ENCODE measurements around the gene TIMM23B. TPM values are rescaled to one million over a fixed set of nuclear protein-coding genes. Genes with fewer than 3 reads are reported as not detected.
"Not testable (repeated sequence)": the region's sequence is repeated elsewhere in the genome, so short reads cannot be mapped to it uniquely, and the experiment has no call there.

TIMM23B gene
- total and polyA plus RNA-seq, 2 donors from 2014 or later: 4.1 to 19.4 TPM

DNA sequence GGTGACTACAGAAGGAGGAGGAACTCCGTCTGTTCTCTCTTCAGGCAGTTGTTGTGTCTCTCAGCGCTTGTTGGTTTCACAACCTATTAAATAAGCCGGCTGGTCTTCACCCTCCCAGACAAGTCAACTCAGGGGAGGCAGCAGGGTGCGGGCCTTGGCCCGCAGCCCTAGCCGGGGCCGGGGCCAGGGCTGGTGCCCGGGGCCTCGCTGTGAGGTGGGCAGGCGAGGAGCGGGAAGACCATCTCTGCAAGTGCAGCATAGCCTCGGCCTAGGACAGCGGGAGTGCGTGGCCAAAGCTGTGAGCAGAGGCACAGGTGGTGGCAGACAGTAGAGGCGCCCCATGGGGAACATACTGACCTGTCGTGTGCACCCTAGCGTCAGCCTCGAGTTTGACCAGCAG is 46.5 kb downstream of the TIMM23B start, which contains the start of gene AGAP6:
Gene AGAP6 (plus strand): TSS at position 31 of the 400 bp plus-strand sequence. CDS start 310 bp downstream, at position 341.
- H3K27ac ChIP-seq (ENCODE audit: low read depth in 2 of 2, low read length in 2 of 2); H3K9ac ChIP-seq (ENCODE audit: low read length in 3 of 3); H3K4me1 ChIP-seq (ENCODE audit: control insufficient read depth in 2 of 3, insufficient read depth in 2 of 3, low read depth in 1 of 3, low read length in 3 of 3); H3K36me3 ChIP-seq (ENCODE audit: control insufficient read depth in 2 of 3, insufficient read depth in 3 of 3, low read length in 3 of 3); H3K9me3 ChIP-seq (ENCODE audit: control insufficient read depth in 2 of 3, insufficient read depth in 1 of 3, low read length in 3 of 3); intact Hi-C loops (cut with DNase I); DNase-seq; H3K4me3 ChIP-seq (ENCODE audit: low read length in 3 of 3); H3K27me3 ChIP-seq (ENCODE audit: control insufficient read depth, insufficient read depth, low read length); FAIRE-seq: not testable (repeated sequence)

GRCh38 chr10:49995321-49995720 is 53.5 kb downstream of the TIMM23B start:
- H3K27me3 ChIP-seq (ENCODE audit: control insufficient read depth, insufficient read depth, low read length); H3K9ac ChIP-seq (ENCODE audit: low read length in 3 of 3); H3K9me3 ChIP-seq (ENCODE audit: control insufficient read depth in 2 of 3, insufficient read depth in 1 of 3, low read length in 3 of 3); H3K36me3 ChIP-seq (ENCODE audit: control insufficient read depth in 2 of 3, insufficient read depth in 3 of 3, low read length in 3 of 3); FAIRE-seq; intact Hi-C loops (cut with DNase I); DNase-seq; H3K4me3 ChIP-seq (ENCODE audit: low read length in 3 of 3); H3K27ac ChIP-seq (ENCODE audit: low read depth in 2 of 2, low read length in 2 of 2); H3K4me1 ChIP-seq (ENCODE audit: control insufficient read depth in 2 of 3, insufficient read depth in 2 of 3, low read depth in 1 of 3, low read length in 3 of 3): not testable (repeated sequence)

- intact Hi-C loops (cut with DNase I); H3K4me3 ChIP-seq (ENCODE audit: low read length in 3 of 3); H3K36me3 ChIP-seq (ENCODE audit: control insufficient read depth in 2 of 3, insufficient read depth in 3 of 3, low read length in 3 of 3); H3K27ac ChIP-seq (ENCODE audit: low read depth in 2 of 2, low read length in 2 of 2); H3K27me3 ChIP-seq (ENCODE audit: control insufficient read depth, insufficient read depth, low read length); H3K9me3 ChIP-seq (ENCODE audit: control insufficient read depth in 2 of 3, insufficient read depth in 1 of 3, low read length in 3 of 3); FAIRE-seq; DNase-seq; H3K9ac ChIP-seq (ENCODE audit: low read length in 3 of 3); H3K4me1 ChIP-seq (ENCODE audit: control insufficient read depth in 2 of 3, insufficient read depth in 2 of 3, low read depth in 1 of 3, low read length in 3 of 3): not testable (repeated sequence)
Measured at GRCh38 chr10:50014024-50014423, 72.2 kb downstream of the TIMM23B start.

- H3K4me3 ChIP-seq (ENCODE audit: low read length in 3 of 3); H3K36me3 ChIP-seq (ENCODE audit: control insufficient read depth in 2 of 3, insufficient read depth in 3 of 3, low read length in 3 of 3); H3K9ac ChIP-seq (ENCODE audit: low read length in 3 of 3); intact Hi-C loops (cut with DNase I); H3K4me1 ChIP-seq (ENCODE audit: control insufficient read depth in 2 of 3, insufficient read depth in 2 of 3, low read depth in 1 of 3, low read length in 3 of 3); H3K27me3 ChIP-seq (ENCODE audit: control insufficient read depth, insufficient read depth, low read length); FAIRE-seq; DNase-seq; H3K27ac ChIP-seq (ENCODE audit: low read depth in 2 of 2, low read length in 2 of 2); H3K9me3 ChIP-seq (ENCODE audit: control insufficient read depth in 2 of 3, insufficient read depth in 1 of 3, low read length in 3 of 3): not testable (repeated sequence)
Measured at GRCh38 chr10:50015596-50016220, 73.9 kb downstream of the TIMM23B start.

DNA sequence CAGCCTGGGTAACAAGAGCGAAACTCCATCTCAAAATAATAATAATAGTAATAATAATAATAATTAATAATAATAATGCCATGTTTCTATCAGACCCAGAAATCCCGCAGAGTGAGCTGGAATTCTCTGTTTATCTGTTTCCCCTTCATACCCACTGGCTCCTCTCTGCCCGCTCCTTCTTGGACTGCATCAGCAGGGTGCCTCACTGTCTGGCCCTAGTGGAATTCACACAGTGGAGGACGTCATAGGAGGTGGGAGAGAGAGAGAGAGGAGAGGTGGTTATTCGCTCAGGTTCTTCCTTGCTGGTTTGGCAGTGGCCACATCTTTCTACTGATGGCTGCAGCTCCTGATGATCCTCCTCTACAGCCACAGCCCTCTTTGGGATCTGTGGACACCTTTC is 75.1 kb downstream of the TIMM23B start:
- H3K27me3 ChIP-seq (ENCODE audit: control insufficient read depth, insufficient read depth, low read length); H3K4me3 ChIP-seq (ENCODE audit: low read length in 3 of 3); H3K27ac ChIP-seq (ENCODE audit: low read depth in 2 of 2, low read length in 2 of 2); H3K4me1 ChIP-seq (ENCODE audit: control insufficient read depth in 2 of 3, insufficient read depth in 2 of 3, low read depth in 1 of 3, low read length in 3 of 3); H3K9me3 ChIP-seq (ENCODE audit: control insufficient read depth in 2 of 3, insufficient read depth in 1 of 3, low read length in 3 of 3); FAIRE-seq; DNase-seq; H3K36me3 ChIP-seq (ENCODE audit: control insufficient read depth in 2 of 3, insufficient read depth in 3 of 3, low read length in 3 of 3); H3K9ac ChIP-seq (ENCODE audit: low read length in 3 of 3); intact Hi-C loops (cut with DNase I): not testable (repeated sequence)

GRCh38 chr10:50017646-50018045 is 75.8 kb downstream of the TIMM23B start:
- H3K9me3 ChIP-seq (ENCODE audit: control insufficient read depth in 2 of 3, insufficient read depth in 1 of 3, low read length in 3 of 3); H3K4me1 ChIP-seq (ENCODE audit: control insufficient read depth in 2 of 3, insufficient read depth in 2 of 3, low read depth in 1 of 3, low read length in 3 of 3); FAIRE-seq; H3K9ac ChIP-seq (ENCODE audit: low read length in 3 of 3); H3K27me3 ChIP-seq (ENCODE audit: control insufficient read depth, insufficient read depth, low read length); DNase-seq; H3K4me3 ChIP-seq (ENCODE audit: low read length in 3 of 3); intact Hi-C loops (cut with DNase I); H3K27ac ChIP-seq (ENCODE audit: low read depth in 2 of 2, low read length in 2 of 2); H3K36me3 ChIP-seq (ENCODE audit: control insufficient read depth in 2 of 3, insufficient read depth in 3 of 3, low read length in 3 of 3): not testable (repeated sequence)

- H3K4me3 ChIP-seq (ENCODE audit: low read length in 3 of 3); FAIRE-seq; H3K9me3 ChIP-seq (ENCODE audit: control insufficient read depth in 2 of 3, insufficient read depth in 1 of 3, low read length in 3 of 3); H3K27ac ChIP-seq (ENCODE audit: low read depth in 2 of 2, low read length in 2 of 2); DNase-seq; H3K36me3 ChIP-seq (ENCODE audit: control insufficient read depth in 2 of 3, insufficient read depth in 3 of 3, low read length in 3 of 3); H3K4me1 ChIP-seq (ENCODE audit: control insufficient read depth in 2 of 3, insufficient read depth in 2 of 3, low read depth in 1 of 3, low read length in 3 of 3); H3K27me3 ChIP-seq (ENCODE audit: control insufficient read depth, insufficient read depth, low read length); intact Hi-C loops (cut with DNase I); H3K9ac ChIP-seq (ENCODE audit: low read length in 3 of 3): not testable (repeated sequence)
Measured at GRCh38 chr10:50019279-50019678, 77.4 kb downstream of the TIMM23B start.

DNA sequence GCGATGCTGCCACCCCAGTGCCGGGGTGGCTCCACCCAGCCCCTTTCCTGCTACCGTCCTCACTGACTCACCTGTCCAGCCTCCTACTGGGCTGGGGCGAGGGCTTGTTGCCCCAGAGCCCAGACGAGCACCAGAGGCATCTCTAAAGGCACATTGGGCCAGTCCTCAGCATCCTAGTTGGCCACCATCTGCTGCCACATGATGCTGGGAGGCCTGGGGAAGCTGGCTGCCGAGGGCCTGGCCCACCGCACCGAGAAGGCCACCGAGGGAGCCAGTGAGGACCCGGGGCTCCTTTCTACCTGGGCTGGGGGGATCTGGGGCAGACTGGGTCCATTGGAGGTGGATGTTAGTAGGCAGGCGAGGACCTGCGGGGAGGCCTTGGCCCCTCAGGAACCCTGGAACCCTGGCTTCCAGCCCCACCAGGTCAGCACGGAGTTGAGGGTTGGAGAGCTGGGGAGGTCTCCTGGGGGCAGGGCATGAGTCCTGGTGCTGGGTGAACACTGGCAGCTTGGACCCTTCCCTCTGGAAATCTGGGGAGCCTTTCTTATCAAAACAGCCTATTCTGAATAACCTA is 78.7 kb downstream of the TIMM23B start:
- intact Hi-C loops (cut with DNase I); FAIRE-seq; H3K9ac ChIP-seq (ENCODE audit: low read length in 3 of 3); H3K36me3 ChIP-seq (ENCODE audit: control insufficient read depth in 2 of 3, insufficient read depth in 3 of 3, low read length in 3 of 3); H3K9me3 ChIP-seq (ENCODE audit: control insufficient read depth in 2 of 3, insufficient read depth in 1 of 3, low read length in 3 of 3); H3K4me3 ChIP-seq (ENCODE audit: low read length in 3 of 3); H3K27me3 ChIP-seq (ENCODE audit: control insufficient read depth, insufficient read depth, low read length); H3K4me1 ChIP-seq (ENCODE audit: control insufficient read depth in 2 of 3, insufficient read depth in 2 of 3, low read depth in 1 of 3, low read length in 3 of 3); DNase-seq; H3K27ac ChIP-seq (ENCODE audit: low read depth in 2 of 2, low read length in 2 of 2): not testable (repeated sequence)
